DND-41 (cell line): ENCODE results near the gene AMPD2.

Source experiments
- ATAC-seq: fragments of 200-7000 bp; cut with Tn5 transposase; 3 replicates; pipeline ENCODE4 v1.9.1; 2021; ENCODE audit warnings: low read depth; ENCODE audit not compliant: insufficient read depth
- DNase-seq: peaks from one replicate; pipeline ENCODE4 v3.0.0-alpha.2; 2020
- H2AFZ ChIP-seq: 2 replicates; pipeline ENCODE4 v1.6.0; 2012; ENCODE audit warnings: low read depth, low read length
- H3K27ac ChIP-seq: 2 replicates; pipeline ENCODE4 v1.5.1; 2012; ENCODE audit warnings: low read length, inconsistent platforms
- H3K27me3 ChIP-seq: fragments of 200-600 bp; sonication (generic); 2 replicates; pipeline ENCODE4 v1.6.0; 2012; ENCODE audit warnings: low read length, mild to moderate bottlenecking, inconsistent platforms; ENCODE audit not compliant: insufficient read depth, poor library complexity
- H3K36me3 ChIP-seq: 2 replicates; pipeline ENCODE4 v1.5.1; 2012; ENCODE audit warnings: low read length, inconsistent platforms; ENCODE audit not compliant: insufficient read depth
- H3K4me1 ChIP-seq: 2 replicates; pipeline ENCODE4 v1.5.1; 2012; ENCODE audit warnings: mild to moderate bottlenecking, low read length; ENCODE audit not compliant: insufficient read depth
- H3K4me2 ChIP-seq: 2 replicates; pipeline ENCODE4 v1.6.0; 2012; ENCODE audit warnings: mild to moderate bottlenecking, moderate library complexity, low read length, inconsistent platforms; ENCODE audit not compliant: insufficient read depth
- H3K4me3 ChIP-seq, 2 experiments: fragments of 200-600 bp in 1 of 2; shearing (Covaris generic) in 1 of 2; 2 replicates each; pipeline ENCODE4 v1.5.1; 2012 to 2016; ENCODE audit warnings: inconsistent platforms in 2 of 2, low read length in 2 of 2, mild to moderate bottlenecking in 2 of 2, low read depth in 1 of 2, moderate library complexity in 1 of 2
- H3K79me2 ChIP-seq: 2 replicates; pipeline ENCODE4 v1.6.0; 2012; ENCODE audit warnings: low read length, inconsistent platforms; ENCODE audit not compliant: insufficient read depth
- H3K9ac ChIP-seq: 2 replicates; pipeline ENCODE4 v1.6.0; 2012; ENCODE audit warnings: low read depth, mild to moderate bottlenecking, inconsistent platforms, low read length, moderate library complexity
- H3K9me3 ChIP-seq: 2 replicates; pipeline ENCODE4 v1.5.1; 2012; ENCODE audit warnings: low read length, moderate library complexity, mild to moderate bottlenecking, inconsistent platforms; ENCODE audit not compliant: insufficient read depth, severe bottlenecking
- H4K20me1 ChIP-seq: 2 replicates; pipeline ENCODE4 v1.6.0; 2012; ENCODE audit warnings: low read length; ENCODE audit not compliant: insufficient read depth
- EZH2 ChIP-seq: IDR thresholded peaks from 3 replicates; pipeline ENCODE4 v1.6.1; 2012; ENCODE audit warnings: borderline replicate concordance, low read depth, mild to moderate bottlenecking, moderate library complexity, low read length, inconsistent platforms; ENCODE audit not compliant: severe bottlenecking
- TF ChIP-seq, protein P1 (sequence below): IDR thresholded peaks from 2 replicates; pipeline ENCODE4 v1.5.1; 2012; ENCODE audit warnings: borderline replicate concordance, low read length, moderate library complexity, mild to moderate bottlenecking; ENCODE audit not compliant: poor library complexity, severe bottlenecking; ENCODE audit errors: extremely low read depth

The AMPD2 gene

DNA sequence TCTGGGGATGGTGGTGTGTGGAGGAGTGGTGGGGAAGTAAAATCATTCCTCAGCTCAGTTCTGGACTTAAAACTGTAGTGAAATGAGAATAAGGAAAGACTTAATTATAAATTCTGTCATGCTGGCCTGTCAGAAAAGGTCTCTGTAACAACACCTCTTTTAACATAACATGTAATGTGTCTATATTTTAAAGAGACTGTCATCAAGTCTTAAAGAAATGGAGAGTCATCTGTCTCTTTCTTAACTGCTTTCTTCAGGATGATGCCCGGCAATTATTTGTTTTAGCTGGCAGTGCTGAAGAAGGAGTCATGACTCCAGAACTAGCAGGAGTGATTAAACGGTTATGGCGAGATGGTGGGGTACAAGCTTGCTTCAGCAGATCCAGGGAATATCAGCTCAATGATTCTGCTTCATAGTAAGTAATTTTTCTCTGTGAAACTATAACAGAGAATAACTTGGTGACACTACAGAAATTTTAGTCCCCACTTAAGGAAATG, 40.6 kb upstream of the AMPD2 start:
- Histone ChIP-seq H3K9me3 (no peaks in the 10 kb centered on the region), H3K36me3 (peaks cover 80% of the 10 kb centered on the region), H3K27ac (no peak overlapping the region), H3K79me2 (peaks cover 20% of the 10 kb centered on the region), H4K20me1 (peaks cover 4% of the 10 kb centered on the region; the same call in 1 of the 2 replicates), H3K4me1 (no peaks in the 10 kb centered on the region), H2AFZ (no peak overlapping the region), H3K4me3 (no peak overlapping the region), H3K9ac (no peak overlapping the region), H3K4me2 (no peak overlapping the region), H3K27me3 (no peaks in the 10 kb centered on the region)
- TF ChIP-seq EZH2, result no peak
- TF ChIP-seq, protein P1, sequence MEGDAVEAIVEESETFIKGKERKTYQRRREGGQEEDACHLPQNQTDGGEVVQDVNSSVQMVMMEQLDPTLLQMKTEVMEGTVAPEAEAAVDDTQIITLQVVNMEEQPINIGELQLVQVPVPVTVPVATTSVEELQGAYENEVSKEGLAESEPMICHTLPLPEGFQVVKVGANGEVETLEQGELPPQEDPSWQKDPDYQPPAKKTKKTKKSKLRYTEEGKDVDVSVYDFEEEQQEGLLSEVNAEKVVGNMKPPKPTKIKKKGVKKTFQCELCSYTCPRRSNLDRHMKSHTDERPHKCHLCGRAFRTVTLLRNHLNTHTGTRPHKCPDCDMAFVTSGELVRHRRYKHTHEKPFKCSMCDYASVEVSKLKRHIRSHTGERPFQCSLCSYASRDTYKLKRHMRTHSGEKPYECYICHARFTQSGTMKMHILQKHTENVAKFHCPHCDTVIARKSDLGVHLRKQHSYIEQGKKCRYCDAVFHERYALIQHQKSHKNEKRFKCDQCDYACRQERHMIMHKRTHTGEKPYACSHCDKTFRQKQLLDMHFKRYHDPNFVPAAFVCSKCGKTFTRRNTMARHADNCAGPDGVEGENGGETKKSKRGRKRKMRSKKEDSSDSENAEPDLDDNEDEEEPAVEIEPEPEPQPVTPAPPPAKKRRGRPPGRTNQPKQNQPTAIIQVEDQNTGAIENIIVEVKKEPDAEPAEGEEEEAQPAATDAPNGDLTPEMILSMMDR, result no peak
- DNase-seq, result no peak
- ATAC-seq, result no peak

- no peak for ATAC-seq
- H3K27ac ChIP-seq, result no peak overlapping the region
- H3K9me3 ChIP-seq, result no peaks in the 10 kb centered on the region
- no peak for TF ChIP-seq EZH2
- TF ChIP-seq, protein P1, result no peak
- H3K9ac ChIP-seq, result no peak overlapping the region
- peaks cover 15% of the 10 kb centered on the region for H3K79me2 ChIP-seq
- H3K27me3 ChIP-seq, result no peaks in the 10 kb centered on the region
- H2AFZ ChIP-seq, result no peak overlapping the region
- peaks cover 81% of the 10 kb centered on the region for H3K36me3 ChIP-seq
- peaks cover 2% of the 10 kb centered on the region; the same call in 1 of the 2 replicates for H4K20me1 ChIP-seq
- no peak overlapping the region for H3K4me2 ChIP-seq
- no peaks in the 10 kb centered on the region for H3K4me1 ChIP-seq
- DNase-seq, result no peak
- no peak overlapping the region for H3K4me3 ChIP-seq
Measured at GRCh38 chr1:109579491-109579890, 40.1 kb upstream of the AMPD2 start.

- no peak overlapping the region for H2AFZ ChIP-seq
- H3K4me1 ChIP-seq, result no peaks in the 10 kb centered on the region
- H4K20me1 ChIP-seq, result peaks cover 2% of the 10 kb centered on the region; the same call in 1 of the 2 replicates
- ATAC-seq (no peak), DNase-seq (no peak)
- H3K36me3 ChIP-seq, result peaks cover 91% of the 10 kb centered on the region
- no peak overlapping the region for H3K4me3 ChIP-seq
- no peaks in the 10 kb centered on the region for H3K27me3 ChIP-seq
- no peaks in the 10 kb centered on the region for H3K9me3 ChIP-seq
- H3K27ac ChIP-seq, result no peak overlapping the region
- TF ChIP-seq, protein P1, result no peak
- no peak for TF ChIP-seq EZH2
- no peak overlapping the region for H3K9ac ChIP-seq
- peaks cover 9% of the 10 kb centered on the region for H3K79me2 ChIP-seq
- no peak overlapping the region for H3K4me2 ChIP-seq
Measured at GRCh38 chr1:109582021-109582420, 37.6 kb upstream of the AMPD2 start.

- Histone ChIP-seq H3K36me3 (peaks cover 92% of the 10 kb centered on the region), H3K79me2 (no peaks in the 10 kb centered on the region), H4K20me1 (no peaks in the 10 kb centered on the region), H3K9me3 (no peaks in the 10 kb centered on the region), H3K27ac (no peak overlapping the region), H3K27me3 (no peaks in the 10 kb centered on the region), H3K4me2 (no peak overlapping the region), H3K9ac (no peak overlapping the region), H3K4me3 (no peak overlapping the region), H3K4me1 (no peaks in the 10 kb centered on the region), H2AFZ (no peak overlapping the region)
- TF ChIP-seq EZH2, result no peak
- TF ChIP-seq, protein P1, result no peak
- ATAC-seq (no peak), DNase-seq (no peak)
Measured at GRCh38 chr1:109584766-109585165, 34.9 kb upstream of the AMPD2 start.
